Activated CD8-positive, alpha-beta memory T cell treated with anti-CD3 and anti-CD28 coated beads for 48 hours (primary cell): ENCODE results near the gene IFT43.

Source experiments
- DNase-seq, 3 experiments: peaks; one replicate each; pipeline ENCODE4 v3.0.0-alpha.2; 2020; ENCODE audit warnings: low read depth in 2 of 3, low spot score in 2 of 3

The IFT43 gene

GRCh38 chr14:76067536-76067935 lies 82.0 kb downstream of the IFT43 start:
- DNase-seq: no peak

GRCh38 chr14:76073717-76074116 lies 88.2 kb downstream of the IFT43 start:
- no peak for DNase-seq

GRCh38 chr14:76077340-76077739 lies 91.8 kb downstream of the IFT43 start:
- no peak for DNase-seq

- DNase-seq: no peak
These were observed 92.9 kb downstream of the IFT43 start for GRCh38 chr14:76078501-76078900.

GRCh38 chr14:76080025-76080424 lies 94.5 kb downstream of the IFT43 start:
- no peak for DNase-seq

- no peak for DNase-seq
These were observed 94.9 kb downstream of the IFT43 start for GRCh38 chr14:76080471-76080870.

GRCh38 chr14:76081642-76082041 lies 96.1 kb downstream of the IFT43 start:
- no peak for DNase-seq

GRCh38 chr14:76083796-76084765 lies 98.5 kb downstream of the IFT43 start:
- no peak for DNase-seq

GRCh38 chr14:76085358-76085757 lies 99.8 kb downstream of the IFT43 start:
- DNase-seq: no peak

- no peak for DNase-seq
These were observed 101.1 kb downstream of the IFT43 start for GRCh38 chr14:76086636-76087035.

- no peak for DNase-seq
These were observed 102.8 kb downstream of the IFT43 start for GRCh38 chr14:76088326-76088725.

- no peak for DNase-seq
These were observed 103.4 kb downstream of the IFT43 start for GRCh38 chr14:76088771-76089571.

- no peak for DNase-seq
These were observed 104.0 kb downstream of the IFT43 start for GRCh38 chr14:76089575-76089974.

- no peak for DNase-seq
These were observed 105.2 kb downstream of the IFT43 start for GRCh38 chr14:76090616-76091391.

GRCh38 chr14:76093077-76093476 lies 107.5 kb downstream of the IFT43 start:
- DNase-seq: no peak

GRCh38 chr14:76096257-76096656 lies 110.7 kb downstream of the IFT43 start:
- no peak for DNase-seq

- DNase-seq: no peak
These were observed 112.0 kb downstream of the IFT43 start for GRCh38 chr14:76097547-76097946.

- no peak for DNase-seq
These were observed 112.5 kb downstream of the IFT43 start for GRCh38 chr14:76098047-76098446.

- no peak for DNase-seq
These were observed 113.5 kb downstream of the IFT43 start for GRCh38 chr14:76098916-76099675.

GRCh38 chr14:76100236-76100635 lies 114.7 kb downstream of the IFT43 start:
- DNase-seq: no peak
